Astrocyte of the cerebellum (primary cell): ENCODE measurements around the gene RNF121.
A peak's percentile ranks its signal among the peaks of the same experiment; 100 is the strongest.

Experiments
- DNase-seq: peaks from one replicate; pipeline ENCODE4 v3.0.0-alpha.2; 2011; ENCODE audit warnings: low read depth
- H3K4me3 ChIP-seq: 2 replicates; pipeline ENCODE4 v1.5.1; 2011; ENCODE audit warnings: mild to moderate bottlenecking, low read depth, low read length, moderate library complexity
- in situ Hi-C: cut with HindIII; loops from 2 replicates; pipeline ENCODE4 v1.10.0; 2017; ENCODE audit warnings: low sequenced_read_pairs
- TF ChIP-seq, protein P1 (sequence below): IDR thresholded peaks from 2 replicates; pipeline ENCODE4 v1.5.1; 2012; ENCODE audit warnings: low read length, low read depth, moderate library complexity, mild to moderate bottlenecking; ENCODE audit errors: missing control alignments

RNF121 gene

GRCh38 chr11:71976551-71976950 lies 47.7 kb downstream of the RNF121 start:
- TF ChIP-seq, protein P1, sequence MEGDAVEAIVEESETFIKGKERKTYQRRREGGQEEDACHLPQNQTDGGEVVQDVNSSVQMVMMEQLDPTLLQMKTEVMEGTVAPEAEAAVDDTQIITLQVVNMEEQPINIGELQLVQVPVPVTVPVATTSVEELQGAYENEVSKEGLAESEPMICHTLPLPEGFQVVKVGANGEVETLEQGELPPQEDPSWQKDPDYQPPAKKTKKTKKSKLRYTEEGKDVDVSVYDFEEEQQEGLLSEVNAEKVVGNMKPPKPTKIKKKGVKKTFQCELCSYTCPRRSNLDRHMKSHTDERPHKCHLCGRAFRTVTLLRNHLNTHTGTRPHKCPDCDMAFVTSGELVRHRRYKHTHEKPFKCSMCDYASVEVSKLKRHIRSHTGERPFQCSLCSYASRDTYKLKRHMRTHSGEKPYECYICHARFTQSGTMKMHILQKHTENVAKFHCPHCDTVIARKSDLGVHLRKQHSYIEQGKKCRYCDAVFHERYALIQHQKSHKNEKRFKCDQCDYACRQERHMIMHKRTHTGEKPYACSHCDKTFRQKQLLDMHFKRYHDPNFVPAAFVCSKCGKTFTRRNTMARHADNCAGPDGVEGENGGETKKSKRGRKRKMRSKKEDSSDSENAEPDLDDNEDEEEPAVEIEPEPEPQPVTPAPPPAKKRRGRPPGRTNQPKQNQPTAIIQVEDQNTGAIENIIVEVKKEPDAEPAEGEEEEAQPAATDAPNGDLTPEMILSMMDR: no peak
- in situ Hi-C loops: no loop called here
- no peak overlapping the region for H3K4me3 ChIP-seq
- no peak for DNase-seq

DNA sequence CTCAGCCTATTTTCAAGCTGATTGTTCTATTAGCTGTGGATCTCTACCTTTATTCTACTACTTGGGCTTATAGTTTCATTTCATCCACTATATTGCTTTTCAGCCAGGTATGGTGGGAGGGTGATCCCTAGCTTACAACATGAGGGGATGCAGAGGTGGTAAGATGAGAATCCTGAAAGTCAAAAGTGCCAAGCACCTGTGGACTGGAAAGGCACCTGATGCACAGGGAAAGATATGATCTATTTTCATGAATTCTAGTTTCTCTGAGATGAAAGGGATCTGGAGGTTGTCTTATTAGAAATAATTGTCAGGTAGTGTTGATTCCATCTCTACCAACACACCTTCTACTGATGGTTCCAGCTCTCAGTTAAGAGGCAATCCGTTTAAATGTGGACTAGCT lies 48.2 kb downstream of the RNF121 start:
- H3K4me3 ChIP-seq: no peak overlapping the region
- in situ Hi-C loops: no loop called here
- no peak for DNase-seq
- TF ChIP-seq, protein P1: no peak

- in situ Hi-C loops: no loop called here
- peak; percentile 34 for DNase-seq
- TF ChIP-seq, protein P1: peak; percentile 70
- H3K4me3 ChIP-seq: no peak overlapping the region
Measured at GRCh38 chr11:71977743-71978418, 49.0 kb downstream of the RNF121 start.

DNA sequence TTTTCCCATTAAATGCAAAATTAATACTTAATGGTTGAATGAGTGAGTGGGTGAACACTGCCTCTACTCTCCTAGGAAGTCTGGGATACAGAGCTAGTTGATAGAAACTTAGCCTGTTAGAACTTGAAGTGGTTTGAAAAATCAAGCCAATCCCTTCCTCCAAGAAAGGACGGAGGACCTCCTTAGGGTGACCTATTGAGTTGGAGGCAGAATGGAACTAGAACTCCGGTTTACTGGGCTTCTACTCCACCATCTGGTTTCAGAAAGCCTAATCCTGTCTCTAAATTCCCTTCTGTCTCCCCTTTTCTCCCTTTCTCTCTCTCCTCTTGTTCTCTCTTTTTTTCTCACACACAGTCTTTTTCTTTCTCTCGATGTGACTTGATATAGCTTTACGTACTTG lies 50.2 kb downstream of the RNF121 start:
- TF ChIP-seq, protein P1: no peak
- no peak overlapping the region for H3K4me3 ChIP-seq
- no peak for DNase-seq
- in situ Hi-C loops: no loop called here

GRCh38 chr11:71979602-71980001 lies 50.8 kb downstream of the RNF121 start:
- TF ChIP-seq, protein P1: no peak
- no peak for DNase-seq
- in situ Hi-C loops: no loop called here
- H3K4me3 ChIP-seq: no peak overlapping the region

DNA sequence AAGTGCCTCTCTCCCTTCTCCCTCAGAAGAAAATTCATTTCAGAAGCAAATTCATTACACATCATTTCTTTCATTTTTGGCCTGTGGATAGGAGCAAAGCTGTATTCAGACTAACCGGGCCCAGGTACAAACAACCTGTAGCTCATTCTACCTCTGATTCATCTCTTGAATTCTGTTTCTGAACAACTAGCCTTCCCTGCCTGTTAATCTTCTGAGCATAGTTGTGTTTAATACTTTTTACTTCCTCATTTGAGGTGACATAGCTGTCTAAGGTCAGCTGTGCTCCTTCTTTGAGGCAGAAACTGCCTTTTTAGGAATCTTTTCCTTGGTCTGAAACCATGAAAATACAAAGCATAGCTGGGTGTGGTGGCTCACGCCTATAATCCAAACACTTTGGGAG lies 57.3 kb downstream of the RNF121 start:
- TF ChIP-seq, protein P1: no peak
- no peak for DNase-seq
- in situ Hi-C loops: no loop called here
- no peak overlapping the region for H3K4me3 ChIP-seq

DNA sequence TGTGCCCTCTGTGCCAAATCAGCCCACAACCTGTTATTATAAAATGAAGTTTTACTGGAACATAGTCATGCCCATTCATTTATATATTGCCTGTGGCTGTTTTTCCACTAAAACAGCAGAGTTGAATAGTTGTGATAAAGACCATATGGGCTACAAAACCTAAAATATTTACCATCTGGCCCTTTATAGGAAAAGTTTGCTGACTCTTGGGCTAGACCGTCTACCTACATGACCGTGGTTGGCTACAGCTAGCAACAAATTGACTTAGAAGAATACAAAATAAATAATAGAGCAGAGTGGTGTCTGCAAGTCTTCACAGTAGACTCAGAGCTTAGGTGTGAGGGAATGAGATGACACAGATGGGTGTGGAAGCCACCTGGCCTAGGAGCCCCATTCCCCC lies 58.7 kb downstream of the RNF121 start:
- DNase-seq: no peak
- in situ Hi-C loops: no loop called here
- TF ChIP-seq, protein P1: no peak
- no peak overlapping the region for H3K4me3 ChIP-seq
